ENCODE data around the gene STAB1. TPM values are rescaled to one million over a fixed set of nuclear protein-coding genes. Genes with fewer than 3 reads are reported as not detected.

Gene STAB1
- total and polyA plus RNA-seq, 2 experiments from 2014 or later, result 0.90 to 1.9 TPM

DNA sequence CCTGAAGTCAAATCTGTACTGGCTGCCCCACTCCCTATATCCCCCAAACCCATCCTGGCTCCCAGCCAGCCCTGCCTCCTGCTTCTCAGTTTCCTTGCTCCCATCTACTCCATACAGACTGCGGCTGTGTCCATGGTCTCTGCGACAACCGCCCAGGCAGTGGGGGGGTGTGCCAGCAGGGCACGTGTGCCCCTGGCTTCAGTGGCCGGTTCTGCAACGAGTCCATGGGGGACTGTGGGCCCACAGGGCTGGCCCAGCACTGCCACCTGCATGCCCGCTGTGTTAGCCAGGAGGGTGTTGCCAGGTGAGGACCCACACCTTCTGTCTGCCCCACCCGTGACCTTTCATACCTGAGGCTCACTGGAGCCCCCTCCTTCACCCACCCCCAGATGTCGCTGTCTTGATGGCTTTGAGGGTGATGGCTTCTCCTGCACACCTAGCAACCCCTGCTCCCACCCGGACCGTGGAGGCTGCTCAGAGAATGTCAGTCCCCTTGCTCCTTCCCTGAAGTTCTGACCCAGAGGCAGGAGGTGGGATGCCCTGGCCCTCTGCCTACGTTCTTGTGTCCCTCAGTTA lies 14.7 kb downstream of the STAB1 start:
- Histone ChIP-seq H3K36me3 (ENCODE audit: insufficient read depth) (no peaks in the 10 kb centered on the region), H3K4me1 (ENCODE audit: insufficient read depth) (no peaks in the 10 kb centered on the region), H3K27me3 (ENCODE audit: insufficient read depth) (no peaks in the 10 kb centered on the region), H2AFZ (no peak overlapping the region), H3K9me2 (ENCODE audit: insufficient read depth) (no peaks in the 10 kb centered on the region), H3K27ac (ENCODE audit: low read depth) (no peak overlapping the region), H3K79me2 (replicated peaks; ENCODE audit: insufficient read depth) (no peaks in the 10 kb centered on the region), H3K4me2 (no peak overlapping the region), H3K4me3 (no peak overlapping the region), H4K20me1 (replicated peaks; ENCODE audit: insufficient read depth) (no peaks in the 10 kb centered on the region), H3F3A (replicated peaks; ENCODE audit: low read depth) (no peaks in the 10 kb centered on the region)
- H3K36me3 Mint-ChIP-seq (ENCODE audit: low read depth), result no peaks in the 10 kb centered on the region
- peaks cover 2% of the 10 kb centered on the region; the same call in 2 of the 3 replicates for H3K4me1 Mint-ChIP-seq
- H3K27me3 Mint-ChIP-seq (ENCODE audit: insufficient read depth, low read depth, poor library complexity), result peaks cover 11% of the 10 kb centered on the region
- no peak for ATAC-seq
- H3K4me3 Mint-ChIP-seq, result no peak overlapping the region
- no peaks in the 10 kb centered on the region; the same call in 2 of the 3 replicates for H3K9me3 Mint-ChIP-seq
- TF ChIP-seq EZH2 (IDR thresholded peaks at IDR 0.05; ENCODE audit: low read depth, unreplicated experiment), result no peak
- TF ChIP-seq ZNF331 (CRISPR knock-in tag; IDR thresholded peaks at IDR 0.05; ENCODE audit: low read depth), result no peak
- TF ChIP-seq, protein P1, sequence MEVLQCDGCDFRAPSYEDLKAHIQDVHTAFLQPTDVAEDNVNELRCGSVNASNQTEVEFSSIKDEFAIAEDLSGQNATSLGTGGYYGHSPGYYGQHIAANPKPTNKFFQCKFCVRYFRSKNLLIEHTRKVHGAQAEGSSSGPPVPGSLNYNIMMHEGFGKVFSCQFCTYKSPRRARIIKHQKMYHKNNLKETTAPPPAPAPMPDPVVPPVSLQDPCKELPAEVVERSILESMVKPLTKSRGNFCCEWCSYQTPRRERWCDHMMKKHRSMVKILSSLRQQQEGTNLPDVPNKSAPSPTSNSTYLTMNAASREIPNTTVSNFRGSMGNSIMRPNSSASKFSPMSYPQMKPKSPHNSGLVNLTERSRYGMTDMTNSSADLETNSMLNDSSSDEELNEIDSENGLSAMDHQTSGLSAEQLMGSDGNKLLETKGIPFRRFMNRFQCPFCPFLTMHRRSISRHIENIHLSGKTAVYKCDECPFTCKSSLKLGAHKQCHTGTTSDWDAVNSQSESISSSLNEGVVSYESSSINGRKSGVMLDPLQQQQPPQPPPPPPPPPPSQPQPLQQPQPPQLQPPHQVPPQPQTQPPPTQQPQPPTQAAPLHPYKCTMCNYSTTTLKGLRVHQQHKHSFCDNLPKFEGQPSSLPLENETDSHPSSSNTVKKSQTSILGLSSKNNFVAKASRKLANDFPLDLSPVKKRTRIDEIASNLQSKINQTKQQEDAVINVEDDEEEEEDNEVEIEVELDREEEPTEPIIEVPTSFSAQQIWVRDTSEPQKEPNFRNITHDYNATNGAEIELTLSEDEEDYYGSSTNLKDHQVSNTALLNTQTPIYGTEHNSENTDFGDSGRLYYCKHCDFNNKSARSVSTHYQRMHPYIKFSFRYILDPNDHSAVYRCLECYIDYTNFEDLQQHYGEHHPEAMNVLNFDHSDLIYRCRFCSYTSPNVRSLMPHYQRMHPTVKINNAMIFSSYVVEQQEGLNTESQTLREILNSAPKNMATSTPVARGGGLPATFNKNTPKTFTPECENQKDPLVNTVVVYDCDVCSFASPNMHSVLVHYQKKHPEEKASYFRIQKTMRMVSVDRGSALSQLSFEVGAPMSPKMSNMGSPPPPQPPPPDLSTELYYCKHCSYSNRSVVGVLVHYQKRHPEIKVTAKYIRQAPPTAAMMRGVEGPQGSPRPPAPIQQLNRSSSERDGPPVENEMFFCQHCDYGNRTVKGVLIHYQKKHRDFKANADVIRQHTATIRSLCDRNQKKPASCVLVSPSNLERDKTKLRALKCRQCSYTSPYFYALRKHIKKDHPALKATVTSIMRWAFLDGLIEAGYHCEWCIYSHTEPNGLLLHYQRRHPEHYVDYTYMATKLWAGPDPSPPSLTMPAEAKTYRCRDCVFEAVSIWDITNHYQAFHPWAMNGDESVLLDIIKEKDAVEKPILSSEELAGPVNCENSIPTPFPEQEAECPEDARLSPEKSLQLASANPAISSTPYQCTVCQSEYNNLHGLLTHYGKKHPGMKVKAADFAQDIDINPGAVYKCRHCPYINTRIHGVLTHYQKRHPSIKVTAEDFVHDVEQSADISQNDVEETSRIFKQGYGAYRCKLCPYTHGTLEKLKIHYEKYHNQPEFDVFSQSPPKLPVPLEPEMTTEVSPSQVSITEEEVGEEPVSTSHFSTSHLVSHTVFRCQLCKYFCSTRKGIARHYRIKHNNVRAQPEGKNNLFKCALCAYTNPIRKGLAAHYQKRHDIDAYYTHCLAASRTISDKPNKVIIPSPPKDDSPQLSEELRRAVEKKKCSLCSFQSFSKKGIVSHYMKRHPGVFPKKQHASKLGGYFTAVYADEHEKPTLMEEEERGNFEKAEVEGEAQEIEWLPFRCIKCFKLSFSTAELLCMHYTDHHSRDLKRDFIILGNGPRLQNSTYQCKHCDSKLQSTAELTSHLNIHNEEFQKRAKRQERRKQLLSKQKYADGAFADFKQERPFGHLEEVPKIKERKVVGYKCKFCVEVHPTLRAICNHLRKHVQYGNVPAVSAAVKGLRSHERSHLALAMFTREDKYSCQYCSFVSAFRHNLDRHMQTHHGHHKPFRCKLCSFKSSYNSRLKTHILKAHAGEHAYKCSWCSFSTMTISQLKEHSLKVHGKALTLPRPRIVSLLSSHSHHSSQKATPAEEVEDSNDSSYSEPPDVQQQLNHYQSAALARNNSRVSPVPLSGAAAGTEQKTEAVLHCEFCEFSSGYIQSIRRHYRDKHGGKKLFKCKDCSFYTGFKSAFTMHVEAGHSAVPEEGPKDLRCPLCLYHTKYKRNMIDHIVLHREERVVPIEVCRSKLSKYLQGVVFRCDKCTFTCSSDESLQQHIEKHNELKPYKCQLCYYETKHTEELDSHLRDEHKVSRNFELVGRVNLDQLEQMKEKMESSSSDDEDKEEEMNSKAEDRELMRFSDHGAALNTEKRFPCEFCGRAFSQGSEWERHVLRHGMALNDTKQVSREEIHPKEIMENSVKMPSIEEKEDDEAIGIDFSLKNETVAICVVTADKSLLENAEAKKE (CRISPR knock-in tag; IDR thresholded peaks at IDR 0.05), result no peak
- TF ChIP-seq, protein P2, sequence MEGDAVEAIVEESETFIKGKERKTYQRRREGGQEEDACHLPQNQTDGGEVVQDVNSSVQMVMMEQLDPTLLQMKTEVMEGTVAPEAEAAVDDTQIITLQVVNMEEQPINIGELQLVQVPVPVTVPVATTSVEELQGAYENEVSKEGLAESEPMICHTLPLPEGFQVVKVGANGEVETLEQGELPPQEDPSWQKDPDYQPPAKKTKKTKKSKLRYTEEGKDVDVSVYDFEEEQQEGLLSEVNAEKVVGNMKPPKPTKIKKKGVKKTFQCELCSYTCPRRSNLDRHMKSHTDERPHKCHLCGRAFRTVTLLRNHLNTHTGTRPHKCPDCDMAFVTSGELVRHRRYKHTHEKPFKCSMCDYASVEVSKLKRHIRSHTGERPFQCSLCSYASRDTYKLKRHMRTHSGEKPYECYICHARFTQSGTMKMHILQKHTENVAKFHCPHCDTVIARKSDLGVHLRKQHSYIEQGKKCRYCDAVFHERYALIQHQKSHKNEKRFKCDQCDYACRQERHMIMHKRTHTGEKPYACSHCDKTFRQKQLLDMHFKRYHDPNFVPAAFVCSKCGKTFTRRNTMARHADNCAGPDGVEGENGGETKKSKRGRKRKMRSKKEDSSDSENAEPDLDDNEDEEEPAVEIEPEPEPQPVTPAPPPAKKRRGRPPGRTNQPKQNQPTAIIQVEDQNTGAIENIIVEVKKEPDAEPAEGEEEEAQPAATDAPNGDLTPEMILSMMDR (conservative IDR thresholded peaks at IDR 0.05; ENCODE audit: low read depth in 2 of 2), result peak in 1 of 2 experiments; percentile 29; a peak in 2 of 4 replicates
- no peak for DNase-seq (ENCODE audit: low spot score)
- no peak overlapping the region for H3K27ac Mint-ChIP-seq
